H1 (cell line): ENCODE measurements around the gene ETV7. TPM values are rescaled to one million over a fixed set of nuclear protein-coding genes. Genes with fewer than 3 reads are reported as not detected.

ENCODE experiments used
- CBX5 ChIP-seq: fragments of 300-800, 300-1000 bp; sonication (generic); IDR thresholded peaks from 2 replicates; pipeline ENCODE4 v1.7.1; 2016; ENCODE audit warnings: antibody characterized with exemption, low read length, low read depth
- GTF2F1 ChIP-seq: IDR thresholded peaks from 2 replicates; pipeline ENCODE4 v1.6.1; 2012; ENCODE audit warnings: low read depth, low read length, improper control_type of control experiment, borderline replicate concordance
- RBBP5 ChIP-seq: IDR thresholded peaks from 2 replicates; pipeline ENCODE4 v1.7.1; 2012; ENCODE audit warnings: low read depth, mild to moderate bottlenecking, inconsistent platforms, low read length, moderate library complexity, borderline replicate concordance
- SAP30 ChIP-seq: fragments of 300-600 bp; sonication (generic); IDR thresholded peaks from 2 replicates; pipeline ENCODE4 v1.7.1; 2012; ENCODE audit warnings: low read length, moderate library complexity, mild to moderate bottlenecking, inconsistent platforms; ENCODE audit not compliant: insufficient read depth, insufficient replicate concordance
- SIN3A ChIP-seq, 2 experiments: IDR thresholded peaks in 1 of 2; conservative IDR thresholded peaks in 1 of 2; 2 replicates each; pipeline ENCODE4 v1.6.1; 2011 to 2012; ENCODE audit warnings: low read length in 2 of 2, improper control_type of control experiment in 1 of 2, low read depth in 1 of 2, mild to moderate bottlenecking in 1 of 2
- polyA plus RNA-seq, 7 experiments: library from polyadenylated mRNA; depleted of rRNA in 3 of 7; stranded (reverse) in 5 of 7; unstranded in 2 of 7; fragments of >200 nt in 5 of 7; fragments of 200-250 nt in 2 of 7; gene quantifications; 1 replicate in 5 of 7; 2 replicates in 1 of 7; 4 replicates in 1 of 7; pipeline versions ENCODE4 v1.2.1 to v1.2.3, GENCODE V29; 2011 to 2013; ENCODE audit warnings: missing spikeins in 2 of 7, mixed read lengths in 2 of 7
- total RNA-seq: library from RNA; stranded (reverse); fragmentation: NEBNext Ultra II Directional; extraction: Animal tissue kit (Norgen Biotek cat#: 25700); gene quantifications from 2 replicates; pipeline ENCODE4 v1.2.1, GENCODE V29; 2021

The ETV7 gene
- total and polyA plus RNA-seq, 2 of the 8 experiments (the other 6 are each of a cell fraction or from before 2014, with no cell fraction given): 0.54 to 2.4 TPM

- no peak for TF ChIP-seq SIN3A (conservative IDR thresholded peaks at IDR 0.05 in 1 of 2, IDR thresholded peaks at IDR 0.05 in 1 of 2; ENCODE audit: low read depth in 1 of 2, low read length in 2 of 2)
- no peak for TF ChIP-seq RBBP5
- TF ChIP-seq SAP30: no peak
- TF ChIP-seq CBX5: no peak
- TF ChIP-seq GTF2F1: no peak
Observed at GRCh38 chr6:36350681-36351571, 36.5 kb downstream of the ETV7 start (continued).
